ENCODE measurements around the gene PLXNA2.

PLXNA2 gene

DNA sequence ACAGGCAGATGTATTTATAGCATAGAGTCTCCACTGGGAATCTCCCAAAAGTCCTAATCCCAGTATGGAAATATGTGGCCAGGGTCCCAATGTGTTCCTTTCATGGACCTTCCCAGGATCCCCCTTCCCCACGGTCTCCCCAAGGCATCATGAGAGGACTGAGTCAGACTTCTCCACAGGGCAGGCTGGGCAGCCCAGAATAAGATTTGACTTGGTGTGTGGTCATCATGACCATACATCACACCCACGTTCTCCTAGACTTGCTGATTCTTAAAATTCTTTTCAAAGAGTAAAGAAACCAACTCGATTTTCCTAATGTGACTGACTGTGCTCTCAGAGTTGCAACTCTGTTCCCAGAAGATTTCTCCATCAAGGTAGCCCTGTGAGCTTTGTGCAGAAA, 239.3 kb downstream of the PLXNA2 start:
- no peak for DNase-seq

DNA sequence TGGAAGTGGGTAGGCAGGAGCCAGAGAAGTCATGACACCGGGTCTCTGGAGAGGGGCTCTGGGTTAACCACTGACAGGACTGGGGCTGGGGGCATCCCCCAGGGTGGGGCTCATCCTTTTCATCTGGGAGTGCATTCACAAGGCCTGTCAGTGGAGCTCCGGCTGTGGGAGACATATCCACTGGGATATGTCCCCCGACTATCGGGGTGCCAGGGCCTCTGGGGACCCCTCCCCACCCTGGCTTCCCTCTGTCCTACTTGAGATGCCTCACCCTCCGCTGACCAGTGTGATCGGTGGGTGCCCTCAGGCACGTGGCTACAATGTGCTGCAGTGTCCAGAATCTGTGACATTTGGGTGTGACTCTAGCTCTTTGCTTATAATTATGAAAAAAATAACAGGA, 240.9 kb downstream of the PLXNA2 start:
- DNase-seq, result no peak

DNA sequence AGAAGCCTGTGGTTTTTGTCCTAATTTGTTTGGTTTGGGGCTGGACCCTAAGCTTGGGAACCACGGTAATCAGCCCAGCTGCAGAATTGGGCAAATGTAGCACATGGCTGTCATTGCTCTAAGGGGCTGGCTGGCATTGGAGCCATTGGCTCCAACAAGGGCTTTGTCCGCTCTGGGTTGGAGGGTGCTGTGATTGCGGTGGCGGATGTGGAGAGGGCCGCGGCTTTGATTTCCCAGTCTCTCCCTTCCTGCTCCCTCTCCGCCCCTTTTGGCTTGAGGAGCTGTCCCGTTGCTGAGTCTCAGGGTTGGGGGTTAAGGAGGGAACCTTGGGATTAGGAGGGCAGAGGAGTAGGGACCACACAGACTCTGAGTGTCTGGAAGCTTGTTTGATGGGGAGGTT, 241.5 kb downstream of the PLXNA2 start:
- no peak for DNase-seq

DNA sequence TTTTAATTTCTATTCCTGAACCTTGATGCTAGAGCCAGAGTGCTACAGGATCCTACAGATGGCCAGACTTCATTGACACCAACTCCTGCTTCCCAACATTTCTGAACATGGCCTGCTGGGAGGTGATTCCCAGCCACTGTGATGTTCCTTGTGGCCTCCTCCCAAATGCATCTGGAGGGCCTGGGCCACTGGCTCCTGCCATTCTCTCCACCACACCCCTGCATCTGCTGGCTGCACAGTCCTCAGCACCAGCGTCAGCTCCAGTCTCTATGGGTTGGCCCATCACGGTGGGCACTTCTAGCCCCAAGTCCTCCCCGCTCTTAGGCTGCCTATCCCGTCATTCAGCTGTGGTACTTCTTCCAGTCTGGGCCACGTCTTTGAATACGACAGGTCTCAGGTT, 242.1 kb downstream of the PLXNA2 start:
- DNase-seq, result no peak

DNA sequence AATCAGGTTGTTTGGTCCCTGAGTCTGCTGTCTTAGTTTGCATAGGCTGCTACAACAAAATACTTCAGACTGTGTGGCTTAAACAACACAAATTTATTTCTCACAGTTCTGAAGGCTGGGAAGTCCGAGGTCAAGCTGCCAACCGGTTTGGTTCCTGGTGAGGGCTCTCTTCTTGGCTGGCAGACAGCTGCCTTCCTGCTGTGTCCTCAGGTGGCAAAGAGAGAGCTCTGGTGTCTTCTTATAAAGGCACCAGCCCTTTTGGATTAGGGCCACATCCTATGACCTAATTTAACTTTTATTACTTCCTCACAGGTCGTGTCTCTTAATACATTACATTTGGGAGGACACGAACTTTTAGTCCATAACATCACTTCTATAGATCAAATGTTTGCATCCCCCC, 243.7 kb downstream of the PLXNA2 start:
- no peak for DNase-seq

DNA sequence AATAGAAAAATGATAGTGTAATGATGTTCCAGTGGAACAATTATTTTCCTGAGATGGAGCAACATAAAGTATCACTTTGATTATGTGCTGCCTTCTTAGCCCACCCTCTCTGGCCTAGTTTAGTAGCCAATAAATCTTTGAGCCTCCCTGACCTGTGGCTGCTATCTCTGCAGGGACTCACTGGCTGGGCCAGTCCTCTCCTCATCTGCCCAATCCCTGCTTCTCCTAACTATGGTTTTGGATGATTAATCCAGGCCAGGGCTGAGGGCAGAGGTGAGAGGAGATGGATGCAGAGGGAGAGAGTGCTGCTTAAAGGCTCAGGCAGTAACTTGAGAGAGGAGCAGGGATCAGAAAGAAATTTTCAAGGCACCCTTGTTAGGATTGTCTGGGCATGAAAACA, 244.2 kb downstream of the PLXNA2 start:
- no peak for DNase-seq

DNA sequence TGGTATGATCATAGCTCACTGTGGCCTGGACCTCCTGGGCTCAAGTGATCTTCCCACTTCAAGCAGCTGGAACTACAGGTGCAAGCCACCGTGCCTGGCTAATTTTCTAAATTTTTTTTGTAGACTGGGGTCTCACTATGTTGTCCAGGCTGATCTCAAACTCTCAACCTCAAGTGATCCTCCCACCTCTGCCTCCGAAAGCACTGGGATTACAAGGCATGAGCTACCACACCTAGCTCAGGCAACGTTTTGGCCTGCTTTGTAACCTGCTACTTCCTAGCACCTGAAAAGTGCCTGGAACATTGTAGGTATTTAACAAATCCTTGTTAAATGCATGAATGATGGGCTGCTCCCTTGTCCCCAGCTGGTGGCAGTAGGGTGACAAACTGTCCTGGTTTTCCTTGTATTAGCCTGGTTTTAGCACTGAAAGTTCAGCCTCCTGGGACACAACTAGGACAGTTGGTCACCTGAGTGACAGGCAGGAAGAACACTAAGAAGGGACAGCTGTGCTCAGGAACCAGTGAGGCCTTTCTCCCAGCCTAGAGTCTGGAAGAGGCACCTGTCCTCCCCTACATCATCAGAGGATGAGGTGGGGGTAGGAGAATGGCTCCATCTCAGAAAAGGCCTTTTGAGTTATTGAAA, 244.8 kb downstream of the PLXNA2 start:
- DNase-seq, result no peak

DNA sequence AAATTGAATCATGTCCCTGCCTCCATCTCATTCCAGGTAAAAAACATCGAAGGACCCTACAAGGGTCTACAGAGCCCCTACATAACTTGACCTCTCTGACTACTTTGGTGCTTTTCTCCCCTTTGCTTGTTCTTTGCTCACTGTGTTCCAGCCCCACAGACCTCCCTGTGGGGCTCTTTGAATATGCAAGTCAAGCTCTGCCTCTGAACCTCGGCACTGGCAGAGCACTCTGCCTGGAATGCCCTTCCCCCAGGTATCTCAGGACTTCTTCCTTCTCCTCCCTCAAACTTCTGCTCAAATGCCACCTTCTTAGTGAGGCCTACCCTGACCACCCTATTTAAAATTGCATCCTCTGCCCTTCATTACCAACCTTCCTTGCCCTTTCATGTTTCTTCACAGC, 245.5 kb downstream of the PLXNA2 start:
- DNase-seq, result no peak

DNA sequence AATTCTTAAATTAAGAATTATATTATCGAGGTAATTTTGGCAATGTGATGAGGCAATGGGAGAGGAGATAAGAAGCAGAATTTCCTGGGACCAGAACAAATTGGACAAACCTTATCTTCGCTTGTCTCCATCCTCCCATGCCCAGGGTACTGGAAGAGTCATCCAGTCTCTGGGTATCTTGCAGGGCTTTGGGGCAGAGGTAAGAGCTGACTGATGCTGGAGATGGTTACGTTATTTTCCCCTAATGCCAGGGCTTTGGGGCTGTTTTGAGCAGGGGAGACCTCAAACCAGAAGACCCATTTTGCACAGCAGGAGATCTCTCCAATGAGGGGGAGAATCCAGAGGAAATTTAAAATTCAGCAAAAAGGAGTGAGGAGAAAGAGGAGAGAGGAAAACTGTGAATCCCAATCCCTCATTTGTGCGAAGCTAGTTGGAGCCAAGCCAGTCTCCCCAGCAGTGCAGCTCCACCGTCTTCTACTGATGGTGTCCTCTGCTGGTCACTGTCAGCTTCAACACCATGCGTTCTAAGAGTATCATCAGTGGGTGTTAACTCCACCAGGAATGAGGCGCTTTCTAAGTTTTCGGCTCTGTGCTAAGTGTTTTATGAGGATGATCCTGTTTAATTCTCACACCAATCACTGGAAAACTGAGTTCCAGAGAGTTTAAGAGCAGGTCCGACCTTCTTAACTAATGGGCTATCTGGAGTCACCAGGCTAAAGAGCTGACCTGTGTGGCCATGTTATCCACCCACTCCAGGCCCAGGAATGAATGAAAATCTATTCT, 246.5 kb downstream of the PLXNA2 start:
- no peak for DNase-seq

DNA sequence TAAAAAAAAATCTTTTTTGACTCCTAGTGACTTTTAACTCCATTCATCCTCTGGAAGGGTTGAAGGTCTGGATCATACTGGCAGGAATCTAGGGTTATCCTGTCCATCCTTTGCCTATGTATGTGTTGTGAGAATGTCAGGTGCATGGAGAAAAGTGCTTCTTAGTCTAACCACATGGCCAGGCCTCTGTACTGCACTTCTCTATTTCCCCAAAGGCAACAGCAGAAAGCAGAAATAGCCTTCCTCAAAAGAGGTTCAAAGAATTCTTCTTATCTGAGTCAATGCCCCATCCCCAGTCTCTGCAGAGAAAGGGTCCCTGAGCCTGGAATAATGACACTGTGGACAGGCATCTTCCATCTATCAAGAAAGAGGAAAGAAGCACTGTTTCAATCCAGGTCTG, 247.5 kb downstream of the PLXNA2 start:
- no peak for DNase-seq

DNA sequence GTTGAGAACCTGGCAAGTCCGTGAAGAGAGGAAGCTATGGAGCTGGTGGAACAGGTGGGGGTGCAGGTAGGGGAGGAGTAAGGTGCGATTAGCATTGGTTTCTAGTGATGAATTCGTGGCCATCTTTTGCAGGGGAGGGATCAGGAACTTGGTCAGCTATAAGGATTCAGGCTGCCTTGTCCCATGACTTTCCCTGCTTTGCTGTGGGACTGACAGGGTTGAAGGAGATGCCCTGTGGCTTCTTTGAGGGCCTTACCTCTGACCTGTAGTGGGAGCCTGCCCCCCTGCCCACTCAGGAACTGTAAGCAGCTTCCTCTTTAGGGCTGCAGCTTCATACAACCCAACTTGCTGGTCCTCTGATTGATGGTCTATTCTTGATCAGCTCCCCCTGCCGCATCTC, 248.6 kb downstream of the PLXNA2 start:
- DNase-seq, result no peak

DNA sequence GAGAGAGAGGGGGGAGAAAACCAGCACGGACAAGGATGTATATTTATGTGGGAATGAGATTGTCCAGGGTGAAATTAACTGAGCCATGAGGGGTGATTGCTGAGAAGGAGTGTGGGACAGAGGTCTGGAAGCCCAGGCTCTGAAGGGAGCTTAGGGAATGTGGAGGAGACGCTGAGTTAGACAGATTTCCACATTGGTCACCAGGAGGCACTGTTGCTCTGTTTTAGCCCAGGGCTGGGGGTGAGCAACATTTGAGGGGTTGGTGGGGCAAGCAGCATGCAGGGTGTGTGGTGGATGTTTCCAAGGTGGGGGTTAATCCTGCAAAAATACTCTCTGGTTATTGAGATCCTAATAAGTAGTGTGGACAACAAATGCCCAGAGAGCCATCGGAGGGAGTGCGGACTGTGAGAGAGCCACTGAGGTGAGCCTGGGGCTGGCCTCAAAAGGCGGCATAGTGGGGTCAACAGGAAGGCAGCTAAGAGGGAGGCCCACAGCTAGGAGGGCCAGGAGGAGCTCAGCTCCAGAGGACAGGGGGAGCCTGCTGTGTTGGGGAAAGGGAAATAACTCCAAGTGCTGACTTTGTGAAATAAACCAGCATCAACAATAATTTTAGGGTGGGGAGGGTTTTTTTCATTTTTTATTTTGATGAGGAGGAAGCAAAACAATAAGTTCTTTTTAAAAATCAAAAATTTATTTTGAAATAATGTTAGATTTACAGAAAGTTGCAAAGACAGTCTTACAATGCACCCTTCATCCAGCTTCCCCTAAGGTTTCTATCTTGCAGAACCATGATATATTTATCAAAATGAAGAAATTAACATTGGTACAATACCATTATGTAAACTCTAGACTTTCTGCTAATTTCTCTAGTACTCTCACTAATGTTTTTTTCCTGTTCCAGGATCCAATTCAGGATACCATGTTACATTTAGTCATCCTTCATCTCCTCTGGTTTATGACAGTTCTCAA, 250.4 kb downstream of the PLXNA2 start:
- no peak for DNase-seq

DNA sequence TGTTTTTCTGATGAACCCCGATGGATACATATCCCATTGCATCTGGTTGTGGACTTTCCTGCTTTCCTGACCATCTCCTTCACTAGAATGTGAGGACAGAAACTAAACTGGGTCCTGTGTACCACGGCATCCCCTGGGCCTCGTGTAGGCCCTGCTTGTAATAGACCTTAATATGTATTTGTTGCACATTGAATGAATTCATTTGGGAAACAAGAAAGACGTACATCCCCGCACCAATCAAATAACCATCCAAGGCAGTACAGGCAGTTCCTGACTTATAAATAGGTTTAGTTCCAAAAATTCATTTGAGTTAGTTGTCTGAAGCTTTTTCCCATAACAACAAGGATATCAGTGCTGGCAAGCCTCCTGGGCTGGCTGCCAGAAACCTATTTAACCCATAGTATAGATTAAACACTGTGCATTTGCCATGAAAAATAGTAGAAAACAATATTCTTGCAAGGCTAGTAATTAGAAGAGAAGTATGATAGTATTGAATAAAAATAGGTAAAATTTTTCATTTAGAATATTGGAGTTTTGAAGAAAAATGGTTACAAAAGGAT, 251.4 kb downstream of the PLXNA2 start:
- no peak for DNase-seq

DNA sequence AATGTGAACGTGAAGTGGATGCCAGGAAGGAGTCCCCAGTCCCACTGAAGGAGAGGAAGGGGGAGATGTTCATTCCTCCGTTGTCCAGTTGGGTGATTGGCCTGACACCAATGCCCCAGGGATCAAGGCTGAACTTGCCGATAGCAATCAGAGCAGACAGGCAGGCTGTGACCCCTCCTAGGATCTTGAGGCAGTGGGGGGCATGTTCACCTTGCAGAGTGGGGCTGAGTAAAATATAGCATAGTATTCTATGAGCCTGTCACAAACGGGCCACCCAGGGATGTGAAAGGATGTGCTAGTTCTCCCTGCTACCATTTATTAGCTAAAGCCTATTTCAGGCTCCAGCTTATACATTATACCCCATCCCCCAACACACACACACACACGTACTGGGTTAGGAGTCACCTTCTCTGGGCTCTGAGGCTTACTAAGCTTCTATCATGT, 252.6 kb downstream of the PLXNA2 start:
- no peak for DNase-seq

DNA sequence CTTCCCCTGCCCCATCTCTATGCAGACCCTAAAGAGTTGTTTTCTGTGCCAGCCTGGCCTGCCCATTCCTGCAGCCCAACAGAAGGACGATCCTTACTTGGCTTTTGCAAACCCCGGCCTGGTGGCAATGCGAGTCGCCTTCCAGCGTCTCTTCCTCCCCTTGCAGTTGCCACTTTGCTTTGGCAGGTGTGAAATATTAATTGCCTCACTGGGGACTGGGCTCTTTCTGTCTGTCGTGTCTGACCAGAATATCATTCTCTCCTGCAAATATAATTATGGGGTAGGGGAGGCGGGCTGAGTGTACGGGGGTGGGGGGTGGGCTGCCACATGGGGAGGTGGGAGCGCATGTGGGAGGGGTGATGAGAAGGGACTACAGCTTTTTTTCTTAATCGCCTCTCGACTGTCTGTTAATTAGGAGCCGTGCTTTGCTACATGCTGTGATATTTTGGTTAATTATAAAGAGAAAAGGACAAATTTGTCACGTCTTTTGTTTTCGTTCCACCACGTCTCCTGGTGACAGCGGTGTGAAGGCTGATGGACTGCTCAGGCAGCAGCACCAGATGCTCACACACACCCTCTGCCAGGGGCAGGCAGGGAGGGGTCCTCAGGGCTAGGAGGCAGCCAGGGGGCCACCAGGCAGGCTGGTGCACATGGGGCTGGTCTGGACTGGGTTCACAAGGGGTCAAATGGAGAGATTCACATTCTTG, 253.2 kb downstream of the PLXNA2 start:
- DNase-seq, result no peak

DNA sequence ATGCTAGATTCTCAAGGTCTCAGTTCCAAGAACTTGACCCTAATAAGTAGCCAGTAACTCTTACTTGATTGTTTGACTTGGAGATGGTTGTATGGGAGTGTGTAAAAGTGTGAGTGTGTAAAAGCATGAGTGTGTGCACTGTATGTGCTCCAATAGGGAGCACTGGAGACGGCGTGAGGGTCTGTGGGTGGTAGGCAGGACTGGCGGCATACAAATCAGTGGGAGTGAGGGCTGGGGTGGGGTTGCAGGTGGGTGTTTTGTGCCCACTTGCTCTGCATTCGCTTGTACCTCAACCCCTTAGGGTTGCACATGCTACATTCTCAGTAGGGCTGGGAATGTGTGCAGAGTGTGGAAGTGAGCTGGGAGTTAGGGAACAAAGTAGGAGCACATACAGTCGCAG, 253.7 kb downstream of the PLXNA2 start:
- DNase-seq, result no peak

DNA sequence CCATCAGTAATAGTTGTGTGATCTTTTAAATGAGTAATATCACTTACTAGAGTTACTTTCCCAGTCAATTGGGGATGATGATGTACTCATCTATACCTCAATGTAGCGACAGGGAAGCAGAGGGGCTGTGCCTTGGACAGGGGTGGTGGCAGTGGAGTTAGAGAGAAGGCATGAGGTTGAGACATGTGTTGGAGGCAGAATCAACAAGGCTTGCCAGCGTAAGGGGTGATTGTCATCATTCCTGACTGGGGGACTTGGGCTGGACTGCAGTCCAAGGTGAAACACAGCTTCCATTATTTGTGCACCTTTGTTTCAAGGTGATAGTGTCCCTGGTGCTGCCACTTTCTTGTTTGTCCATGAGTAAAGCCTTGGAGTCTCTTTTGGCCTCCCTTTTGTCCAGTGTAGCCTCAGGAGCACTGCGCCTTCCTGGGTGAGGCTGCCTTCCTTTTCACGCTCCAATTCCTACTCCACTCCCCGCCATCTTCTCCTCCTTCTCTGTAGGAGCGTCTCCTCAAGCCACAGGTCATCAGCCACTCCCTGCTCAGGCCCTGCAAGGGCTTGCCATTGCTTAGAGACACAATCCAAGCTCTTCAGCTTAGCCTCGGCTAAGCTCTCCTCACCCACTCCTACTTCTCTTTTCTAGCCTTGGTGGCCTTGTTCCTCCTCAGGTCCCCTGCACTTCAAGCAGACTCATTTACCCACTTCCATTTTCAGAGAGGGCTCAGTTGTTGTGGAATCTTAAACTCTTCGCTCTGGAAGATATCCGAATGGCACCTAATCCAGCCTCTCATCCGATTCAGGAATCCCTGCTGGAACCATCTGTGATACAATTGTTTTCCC, 255.6 kb downstream of the PLXNA2 start:
- DNase-seq, result no peak

DNA sequence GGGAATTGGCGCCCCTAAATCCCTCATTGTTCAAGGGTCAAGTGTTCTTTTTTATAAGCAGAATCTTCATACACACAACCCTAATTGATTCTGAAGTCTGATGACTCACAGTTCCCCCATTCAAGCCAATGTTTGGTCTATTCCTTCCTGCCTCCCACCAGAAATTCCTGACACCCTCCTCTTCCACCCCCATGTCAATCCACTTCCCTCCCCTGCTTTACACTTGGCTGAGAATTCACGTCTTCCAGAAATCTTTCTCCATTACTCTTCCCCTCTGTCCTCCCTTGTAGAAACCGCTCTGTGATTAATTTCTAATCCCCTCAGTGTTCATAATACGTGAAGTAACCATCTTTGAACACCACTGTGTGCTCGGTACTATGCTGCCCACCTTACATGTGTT, 257.0 kb downstream of the PLXNA2 start:
- no peak for DNase-seq

DNA sequence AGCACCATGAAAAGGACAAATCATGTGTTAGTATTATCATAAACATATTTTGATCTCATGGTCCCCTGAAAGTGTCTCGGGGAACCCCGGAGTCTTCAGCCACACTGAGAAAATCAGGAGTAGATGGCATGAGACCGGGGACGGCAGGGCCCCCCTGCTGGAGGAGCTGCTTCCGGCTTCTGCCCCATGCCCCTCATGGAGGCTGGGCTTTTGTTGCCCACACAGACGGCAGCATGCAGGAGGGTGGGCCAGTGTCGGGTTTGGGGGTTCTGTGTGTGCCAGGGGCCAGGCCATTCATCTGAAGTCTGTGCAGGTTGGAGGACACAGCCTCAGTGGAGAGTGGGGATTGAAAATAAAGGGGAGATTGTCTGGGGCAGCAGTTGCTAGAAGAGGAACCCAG, 258.2 kb downstream of the PLXNA2 start:
- DNase-seq, result no peak

DNA sequence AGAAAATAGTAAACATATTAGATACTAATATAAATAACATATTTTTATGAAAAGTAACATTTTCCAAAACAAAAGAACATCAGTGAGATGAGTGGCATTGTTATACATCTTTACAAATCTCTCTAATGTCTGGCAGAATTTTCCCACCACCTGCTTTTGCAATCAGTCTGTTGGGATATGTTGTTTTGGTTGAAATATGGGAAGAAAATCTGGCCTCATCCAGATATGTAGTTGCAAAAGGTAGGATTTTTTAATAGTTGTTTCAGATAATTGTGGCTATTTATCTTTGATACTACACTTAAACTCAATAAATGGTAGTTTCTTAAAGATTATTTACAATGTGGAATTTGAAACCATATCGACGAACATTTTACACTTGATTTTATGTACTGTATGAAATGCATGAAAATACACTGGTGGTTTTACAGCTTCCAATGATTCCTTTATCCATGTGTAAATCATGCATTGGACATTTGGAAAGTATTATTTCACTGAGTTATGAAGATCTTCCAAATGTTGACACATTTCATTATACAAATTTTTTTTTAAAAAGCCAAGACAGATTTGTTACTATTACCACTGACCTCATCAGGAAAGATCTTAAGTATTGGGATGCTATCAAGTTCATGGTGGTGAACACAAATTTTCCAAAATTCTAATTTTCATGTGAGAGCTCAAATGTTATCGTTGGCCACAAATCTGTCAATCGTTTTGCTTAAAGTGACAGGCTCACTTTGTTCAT, 259.2 kb downstream of the PLXNA2 start:
- no peak for DNase-seq

Measured in NCI-H510A (cell line).